CD4-positive, alpha-beta T cell treated with Interleukin-15 for 4 hours (primary cell): ENCODE results near the gene GPR39.
"Not testable (repeated sequence)": the region's sequence is repeated elsewhere in the genome, so short reads cannot be mapped to it uniquely, and the experiment has no call there.

Experiments
- DNase-seq: peaks from one replicate; pipeline ENCODE4 v3.0.0-alpha.2; 2020; ENCODE audit warnings: low spot score

GPR39 gene

GRCh38 chr2:132497591-132497990 is 81.0 kb downstream of the GPR39 start:
- DNase-seq, result no peak

GRCh38 chr2:132503701-132504100 is 87.1 kb downstream of the GPR39 start:
- no peak for DNase-seq

GRCh38 chr2:132515010-132515409 is 98.4 kb downstream of the GPR39 start:
- no peak for DNase-seq

- no peak for DNase-seq
Measured at GRCh38 chr2:132517386-132517785, 100.8 kb downstream of the GPR39 start.

- DNase-seq, result no peak
Measured at GRCh38 chr2:132518302-132518701, 101.7 kb downstream of the GPR39 start.

GRCh38 chr2:132519566-132519965 is 103.0 kb downstream of the GPR39 start:
- no peak for DNase-seq

- no peak for DNase-seq
Measured at GRCh38 chr2:132521341-132521740, 104.7 kb downstream of the GPR39 start.

GRCh38 chr2:132522901-132523300 is 106.3 kb downstream of the GPR39 start:
- no peak for DNase-seq

- not testable (repeated sequence) for DNase-seq
Measured at GRCh38 chr2:132537061-132537460, 120.5 kb downstream of the GPR39 start.

GRCh38 chr2:132538331-132538855 is 121.8 kb downstream of the GPR39 start:
- DNase-seq, result no peak

- no peak for DNase-seq
Measured at GRCh38 chr2:132540166-132540565, 123.6 kb downstream of the GPR39 start.

- DNase-seq, result no peak
Measured at GRCh38 chr2:132542953-132543569, 126.5 kb downstream of the GPR39 start.

GRCh38 chr2:132544006-132544630 is 127.5 kb downstream of the GPR39 start:
- no peak for DNase-seq

- peak; percentile 7 for DNase-seq
Measured at GRCh38 chr2:132547090-132547687, 130.6 kb downstream of the GPR39 start.

- DNase-seq, result no peak
Measured at GRCh38 chr2:132549935-132550670, 133.5 kb downstream of the GPR39 start.

- DNase-seq, result no peak
Measured at GRCh38 chr2:132550946-132551345, 134.3 kb downstream of the GPR39 start.

- no peak for DNase-seq
Measured at GRCh38 chr2:132557694-132558093, 141.1 kb downstream of the GPR39 start.

GRCh38 chr2:132559326-132559725 is 142.7 kb downstream of the GPR39 start:
- DNase-seq, result no peak

- no peak for DNase-seq
Measured at GRCh38 chr2:132559921-132560320, 143.3 kb downstream of the GPR39 start.

- DNase-seq, result no peak
Measured at GRCh38 chr2:132560562-132560961, 144.0 kb downstream of the GPR39 start.

GRCh38 chr2:132562245-132562644 is 145.6 kb downstream of the GPR39 start:
- DNase-seq, result no peak

GRCh38 chr2:132564065-132564464 is 147.5 kb downstream of the GPR39 start:
- no peak for DNase-seq

GRCh38 chr2:132566379-132566778 is 149.8 kb downstream of the GPR39 start:
- DNase-seq, result no peak
